NCI-H1417 treated with DMSO at 0.1 percent for 48 hours (cell line): ENCODE results near the gene TFAP2C.

Experiments
- DNase-seq: peaks from one replicate; lab custom pipeline; 2025; lab: John Stamatoyannopoulos, UW

Gene TFAP2C

DNA sequence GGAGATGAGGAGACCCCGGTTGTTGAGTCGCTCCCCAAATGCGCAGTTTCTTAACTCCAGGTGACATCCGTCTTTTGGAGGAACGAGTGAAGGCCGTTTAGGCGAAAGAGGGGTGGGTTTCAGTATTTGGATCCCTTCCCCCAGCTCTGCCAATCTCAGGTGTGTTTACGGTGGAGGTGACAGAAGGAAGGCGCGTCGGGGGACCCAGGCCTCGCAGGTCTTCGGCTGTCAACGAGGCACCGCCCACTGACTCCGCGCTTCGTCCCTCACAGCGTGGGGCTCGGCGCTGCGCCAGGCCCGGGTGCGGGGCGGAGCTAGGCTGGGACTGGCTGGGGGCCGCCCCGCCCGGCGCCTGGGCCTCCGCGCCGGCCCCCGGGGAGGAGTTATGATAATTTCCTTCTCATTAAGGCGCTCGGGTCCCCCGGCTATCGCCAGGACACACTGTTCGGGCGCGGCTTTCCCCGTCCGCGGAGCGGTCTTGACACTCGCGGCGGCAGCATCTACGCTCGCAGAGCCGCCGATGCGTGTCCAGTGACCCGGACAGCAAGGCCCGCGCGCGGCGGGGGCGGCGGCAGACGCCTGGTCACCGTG lies at the start of gene TFAP2C:
Gene TFAP2C (plus strand): TSS at position 434 of the 591 bp plus-strand sequence. CDS start 239 bp downstream, outside the sequence.
- DNase-seq: no peak

DNA sequence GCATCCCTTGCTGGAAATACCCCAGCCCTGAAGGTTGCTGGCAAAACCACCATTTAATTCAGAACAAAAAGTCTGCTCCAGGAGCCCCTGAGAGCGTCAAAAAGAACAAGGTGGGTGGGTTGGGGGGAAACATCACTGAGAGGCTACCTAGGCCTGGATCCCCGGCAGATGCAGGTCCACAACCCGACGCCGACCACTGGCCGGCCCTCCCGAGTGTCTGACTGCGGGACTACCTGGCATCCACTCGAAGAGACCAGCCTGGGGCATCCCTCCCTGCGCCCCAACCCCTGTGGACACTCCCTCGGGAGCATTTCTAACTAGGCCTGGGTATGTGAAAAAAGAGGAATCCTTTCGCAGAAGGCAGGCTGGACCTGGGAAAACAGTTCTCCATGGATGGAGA lies 48.9 kb upstream of the TFAP2C start:
- no peak for DNase-seq

DNA sequence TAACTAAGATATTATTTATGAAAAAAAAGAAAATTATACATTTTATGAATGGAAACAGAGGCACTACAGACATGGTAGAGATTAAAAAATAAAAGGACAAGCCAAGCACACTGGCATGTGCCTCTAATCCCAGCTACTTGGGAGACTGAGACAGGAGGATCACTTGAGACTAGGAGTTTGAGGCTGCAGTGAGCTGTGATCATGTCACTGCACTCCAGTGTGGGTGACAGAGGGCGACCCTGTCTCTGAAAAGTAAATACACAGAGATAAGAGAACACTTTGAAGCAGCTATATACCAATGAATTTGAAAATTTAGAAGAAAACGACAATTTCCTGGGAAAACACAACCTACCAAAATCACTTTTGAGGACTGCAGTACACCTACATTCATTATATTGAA lies 47.4 kb upstream of the TFAP2C start:
- no peak for DNase-seq

DNA sequence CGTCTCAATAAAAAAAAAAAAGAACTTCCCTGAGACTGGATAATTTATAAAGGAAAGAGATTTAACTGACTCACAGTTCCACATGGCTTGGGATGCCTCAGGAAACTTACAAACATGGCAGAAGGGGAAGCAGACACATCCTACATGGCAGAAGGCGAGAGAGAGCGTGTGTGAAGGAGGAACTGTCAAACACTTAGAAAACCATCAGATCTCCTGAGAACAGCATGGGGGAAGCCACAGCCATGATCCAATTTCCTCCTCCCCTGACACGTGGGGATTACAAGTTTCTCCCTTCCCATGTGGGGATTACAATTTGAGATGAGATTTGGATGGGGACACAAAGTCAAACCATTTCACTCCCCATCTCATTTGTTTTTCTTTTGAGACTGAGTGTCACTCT lies 46.6 kb upstream of the TFAP2C start:
- DNase-seq: no peak

- no peak for DNase-seq
Measured at GRCh38 chr20:56584916-56585315, 44.2 kb upstream of the TFAP2C start.

DNA sequence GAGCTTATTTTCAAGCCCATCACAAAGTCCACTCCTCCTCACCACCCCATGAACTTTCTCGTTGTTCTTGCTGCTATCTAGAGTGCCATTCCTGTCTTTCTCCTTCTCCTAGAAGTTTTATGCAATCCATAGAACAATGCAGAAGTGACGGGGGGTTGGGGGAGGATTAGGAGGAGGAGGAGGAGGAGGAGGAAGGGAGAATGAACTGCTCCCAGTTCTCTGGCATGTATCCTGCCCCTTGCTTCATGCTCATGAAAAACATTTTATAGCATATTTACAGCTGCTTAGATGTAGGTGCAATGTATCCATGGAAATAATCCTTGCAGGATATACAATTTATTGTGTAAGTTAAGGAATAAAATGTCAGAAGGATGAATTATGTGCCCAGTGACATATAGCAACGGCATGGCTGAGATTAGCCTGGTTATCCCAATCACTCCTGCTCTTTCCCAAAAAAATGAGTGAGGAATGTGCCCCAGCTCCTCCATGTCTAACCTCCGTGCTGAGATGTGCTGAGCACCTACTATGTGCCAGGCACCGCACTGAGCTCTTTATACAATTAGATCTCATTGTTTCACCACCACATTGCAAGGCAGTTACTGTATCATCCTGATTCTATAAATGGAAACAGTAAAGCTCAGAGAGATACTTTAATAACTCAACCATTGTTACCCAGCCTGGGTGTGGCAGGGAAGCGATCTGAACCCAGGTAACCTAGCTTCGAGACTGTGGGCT lies 41.6 kb upstream of the TFAP2C start:
- DNase-seq: no peak

DNA sequence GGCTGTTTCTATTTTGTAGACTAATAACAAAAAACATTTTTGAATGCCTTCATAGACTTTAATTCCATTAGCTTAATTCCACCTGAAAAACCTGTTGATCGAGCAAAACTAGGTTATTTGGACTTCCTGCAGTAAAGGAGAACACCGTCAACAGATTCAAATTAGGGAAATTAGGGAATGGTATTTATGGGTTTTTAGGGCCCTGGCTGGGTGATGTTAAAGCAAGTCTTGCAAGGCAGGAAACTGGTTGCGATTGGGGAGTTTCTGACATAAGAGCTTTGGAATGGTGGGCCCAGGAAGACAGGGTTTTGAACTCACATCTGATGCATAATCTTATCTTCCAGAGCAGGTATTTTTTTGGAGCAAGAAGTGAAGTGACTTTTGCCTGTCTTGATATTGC lies 40.1 kb upstream of the TFAP2C start:
- DNase-seq: no peak

GRCh38 chr20:56589633-56590032 lies 39.5 kb upstream of the TFAP2C start:
- no peak for DNase-seq

- no peak for DNase-seq
Measured at GRCh38 chr20:56590888-56591287, 38.2 kb upstream of the TFAP2C start.

DNA sequence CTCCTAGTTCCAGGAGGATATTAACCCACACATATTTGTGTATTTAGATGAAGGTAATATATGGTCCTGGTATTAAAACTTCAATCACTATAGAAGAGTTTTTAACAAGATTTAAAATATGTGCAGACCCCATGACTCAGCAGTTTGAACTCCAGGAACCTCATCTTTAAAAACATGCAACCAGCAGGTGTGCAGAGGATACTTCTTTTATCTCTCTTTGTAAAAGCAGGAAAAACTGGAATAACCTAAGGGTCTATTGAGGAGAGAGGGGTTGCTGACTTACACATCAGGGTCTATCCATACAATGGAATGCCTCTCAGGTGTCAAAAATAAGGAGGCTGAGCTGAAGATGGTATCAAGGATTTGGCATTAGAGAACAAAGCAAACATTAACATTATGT lies 36.9 kb upstream of the TFAP2C start:
- no peak for DNase-seq

DNA sequence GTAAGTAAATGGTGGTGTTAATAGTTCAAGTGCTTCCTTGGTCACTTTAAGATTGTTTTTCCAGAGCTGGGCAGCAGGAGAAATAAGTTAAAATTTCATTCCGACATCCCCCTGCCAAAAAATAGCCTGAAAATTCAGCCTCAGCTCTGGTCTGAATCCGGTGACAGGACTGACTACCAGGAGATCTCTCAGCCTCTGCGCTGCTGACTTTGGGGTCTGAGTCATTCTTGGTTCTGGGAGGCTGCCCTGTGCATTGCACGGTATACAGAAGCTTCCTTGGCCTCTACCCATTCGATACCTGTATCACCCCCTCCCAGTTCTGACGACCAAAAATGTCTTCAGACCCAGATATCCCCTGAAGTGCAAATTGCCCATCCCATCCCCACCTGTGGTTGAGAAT lies 36.3 kb upstream of the TFAP2C start:
- DNase-seq: no peak

DNA sequence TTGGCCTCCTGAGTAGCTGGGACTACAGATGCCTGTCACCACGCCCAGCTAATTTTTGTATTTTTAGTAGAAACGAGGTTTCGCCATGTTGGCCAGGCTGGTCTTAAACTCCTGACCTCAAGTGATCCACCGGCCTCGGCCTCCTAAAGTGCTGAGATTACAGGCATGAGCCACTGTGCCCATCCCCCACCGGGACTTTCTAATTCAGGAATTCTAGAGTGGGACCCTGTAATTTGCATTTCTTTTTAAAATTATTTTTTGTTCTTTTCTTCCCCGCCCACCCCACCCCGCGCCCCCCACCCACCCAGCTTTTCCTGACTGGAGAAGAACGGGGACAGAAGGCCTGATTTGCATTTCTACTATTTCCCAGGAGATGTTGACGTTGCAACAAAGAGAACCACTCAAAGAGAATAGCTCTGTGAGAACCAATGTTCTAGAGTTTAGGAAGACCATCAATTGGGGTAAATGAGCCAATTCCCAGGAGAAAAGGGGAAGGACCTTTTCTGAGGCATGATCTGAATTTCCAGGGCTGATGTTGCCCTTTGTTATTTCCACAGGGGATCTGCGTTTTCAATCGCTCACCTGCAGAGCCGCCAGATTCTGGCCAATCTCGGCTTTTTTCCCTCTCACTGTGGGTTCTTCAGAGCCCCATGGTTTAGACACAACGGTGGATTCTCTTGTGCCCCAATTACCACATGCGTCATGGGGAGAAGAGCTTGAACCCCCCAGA lies 33.2 kb upstream of the TFAP2C start:
- no peak for DNase-seq

DNA sequence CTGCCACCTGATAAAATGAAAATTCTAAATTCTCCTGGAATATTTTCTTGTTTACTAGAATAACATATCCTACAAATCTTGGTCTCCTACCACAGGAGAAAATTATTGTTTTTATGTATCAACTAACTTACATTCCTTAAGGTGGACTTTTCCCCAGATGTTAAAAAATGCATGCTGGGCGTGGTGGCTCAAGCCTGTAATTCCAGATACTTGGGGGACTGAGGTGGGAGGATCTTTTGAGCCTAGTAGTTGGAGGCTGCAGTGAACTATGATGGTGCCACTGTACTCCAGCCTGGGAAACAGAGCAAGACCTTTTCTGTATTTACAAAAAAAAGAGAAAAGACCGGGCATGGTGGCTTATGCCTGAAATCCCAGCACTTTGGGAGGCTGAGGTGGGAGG lies 27.9 kb upstream of the TFAP2C start:
- no peak for DNase-seq

DNA sequence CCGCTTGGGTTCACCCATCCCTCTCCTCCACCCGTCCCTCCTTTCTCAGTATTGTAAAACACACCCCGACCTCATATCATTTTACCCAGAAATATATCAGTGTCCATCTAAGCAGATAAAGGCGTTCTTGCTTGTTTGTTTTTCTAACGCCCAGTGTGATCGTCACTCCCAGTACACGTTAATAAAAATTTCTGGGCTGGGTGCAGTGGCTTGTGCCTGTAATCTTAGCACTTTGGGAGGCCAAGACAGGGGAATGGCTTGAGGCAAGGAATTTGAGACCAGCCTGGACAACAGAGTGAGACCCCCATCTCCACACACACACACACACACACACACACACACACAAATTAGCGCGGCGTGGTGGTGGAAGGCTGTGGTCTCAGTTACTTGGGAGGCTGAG lies 24.4 kb upstream of the TFAP2C start:
- no peak for DNase-seq

GRCh38 chr20:56605261-56605996 lies 23.7 kb upstream of the TFAP2C start:
- DNase-seq: no peak

GRCh38 chr20:56606174-56606945 lies 22.7 kb upstream of the TFAP2C start:
- DNase-seq: no peak

DNA sequence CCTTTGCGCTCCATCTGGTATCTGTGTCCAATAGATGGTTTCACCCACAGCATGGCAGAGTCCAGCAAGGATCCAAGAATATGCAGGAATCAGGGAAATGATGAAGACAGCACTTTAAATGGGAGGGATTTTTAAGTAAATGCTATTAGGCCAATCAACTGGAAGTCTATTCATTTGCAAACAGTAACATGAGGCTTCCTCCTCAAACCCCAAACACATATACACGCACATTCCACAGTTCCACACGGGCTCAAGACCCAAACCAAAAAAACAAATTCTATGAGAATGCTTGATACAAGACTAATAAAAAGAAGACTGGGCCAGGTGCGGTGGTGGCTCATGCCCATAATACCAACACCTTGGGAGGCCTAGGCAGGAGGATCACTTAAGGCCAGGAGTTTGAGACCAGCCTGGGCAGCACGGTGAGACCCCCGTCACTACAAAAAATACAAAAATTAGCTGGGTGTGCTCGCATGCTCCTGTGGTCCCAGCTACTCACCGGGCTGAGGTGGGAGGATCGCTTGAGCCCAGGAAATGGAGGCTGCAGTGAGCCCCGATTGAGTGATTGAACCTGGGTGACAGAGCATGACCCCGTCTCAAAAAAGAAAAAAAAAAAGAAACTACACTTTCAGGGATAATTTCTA lies 21.9 kb upstream of the TFAP2C start:
- DNase-seq: no peak

DNA sequence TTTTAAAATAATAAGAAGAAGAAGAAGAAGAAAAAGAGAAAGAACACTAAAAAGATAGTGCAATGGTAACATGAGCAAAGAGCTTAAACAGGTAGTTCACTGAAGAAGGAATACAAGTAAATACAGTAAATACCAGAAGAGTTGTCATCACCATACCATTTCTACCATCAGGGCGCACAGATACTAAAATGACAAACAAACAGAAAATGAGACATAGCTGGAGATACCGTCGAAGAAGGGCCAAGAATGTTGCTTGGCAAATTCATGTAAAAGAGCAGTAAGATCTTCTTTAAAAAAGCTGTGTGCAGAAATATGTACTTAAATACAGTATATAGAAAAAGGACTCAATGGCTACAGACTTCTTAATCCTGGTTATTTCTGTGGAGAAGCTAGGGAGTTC lies 20.7 kb upstream of the TFAP2C start:
- no peak for DNase-seq

GRCh38 chr20:56609321-56609720 lies 19.8 kb upstream of the TFAP2C start:
- no peak for DNase-seq

DNA sequence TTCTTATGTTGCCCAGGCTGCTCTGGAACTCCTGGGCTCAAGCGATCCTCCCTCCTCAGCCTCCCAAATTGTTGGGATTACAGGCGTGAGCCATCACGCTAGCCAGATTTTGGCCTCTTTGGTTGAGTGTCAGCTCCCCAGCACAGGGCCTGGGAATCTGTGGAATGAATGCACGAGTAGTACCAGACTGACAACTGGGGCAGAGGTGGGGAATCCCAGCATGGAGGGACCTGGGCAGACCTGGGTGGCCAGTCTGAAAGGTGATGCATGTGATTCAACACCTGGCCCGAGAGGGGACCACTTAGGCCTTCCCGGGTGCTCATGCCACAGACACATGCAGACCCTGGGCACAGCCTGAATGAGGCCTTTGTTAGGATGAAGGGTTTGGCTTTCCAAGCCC lies 19.0 kb upstream of the TFAP2C start:
- DNase-seq: no peak

DNA sequence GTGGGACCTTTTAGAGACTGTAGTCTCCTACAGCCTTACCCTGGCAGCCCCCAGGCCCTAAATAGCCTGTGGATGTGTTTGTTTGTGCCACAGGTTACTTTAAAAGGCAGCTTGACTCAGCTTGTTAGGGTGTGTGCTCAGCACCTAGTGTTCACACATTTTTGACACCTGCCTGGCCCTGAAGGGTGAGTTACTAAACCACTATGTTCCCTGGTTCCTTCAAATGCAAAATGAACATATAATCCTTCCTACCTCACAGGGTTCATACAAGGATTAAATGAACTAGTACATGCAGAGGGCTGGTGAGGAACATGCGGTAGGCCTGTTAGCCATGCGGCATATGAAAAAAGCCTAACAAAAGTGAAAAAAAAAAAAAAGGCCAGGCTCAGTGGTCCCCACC lies 14.9 kb upstream of the TFAP2C start:
- DNase-seq: no peak
